HG03108 (cell line): ENCODE data around the gene HIPK1.
"Not testable (repeated sequence)": the region's sequence is repeated elsewhere in the genome, so short reads cannot be mapped to it uniquely, and the experiment has no call there.

Experiments used
- ATAC-seq: cut with Tn5 transposase; IDR thresholded peaks from one replicate; pipeline ENCODE4 v1.9.1; 2021; ENCODE audit warnings: moderate library complexity; ENCODE audit not compliant: unreplicated experiment

HIPK1 gene

DNA sequence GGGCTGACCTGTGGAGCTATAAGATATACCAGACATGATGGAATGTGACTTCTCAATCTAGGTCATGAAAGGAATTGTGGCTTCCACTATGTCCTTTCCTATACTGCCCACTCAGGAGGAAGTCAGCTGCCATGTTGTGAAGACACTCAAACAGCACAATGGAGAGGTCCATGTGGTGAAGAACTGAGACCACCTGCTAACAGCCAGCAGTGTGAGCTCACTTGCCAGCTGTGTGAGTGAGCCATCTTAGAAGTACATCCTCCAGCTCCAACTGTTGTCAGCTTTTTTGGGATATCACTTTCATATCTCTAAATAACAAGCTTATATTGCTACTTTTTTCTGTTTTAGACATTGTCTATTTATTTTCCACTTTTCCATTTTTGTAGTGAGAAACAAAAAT, 79.9 kb downstream of the HIPK1 start:
- no peak for ATAC-seq

GRCh38 chr1:114009393-114009792, 80.3 kb downstream of the HIPK1 start:
- ATAC-seq: no peak

DNA sequence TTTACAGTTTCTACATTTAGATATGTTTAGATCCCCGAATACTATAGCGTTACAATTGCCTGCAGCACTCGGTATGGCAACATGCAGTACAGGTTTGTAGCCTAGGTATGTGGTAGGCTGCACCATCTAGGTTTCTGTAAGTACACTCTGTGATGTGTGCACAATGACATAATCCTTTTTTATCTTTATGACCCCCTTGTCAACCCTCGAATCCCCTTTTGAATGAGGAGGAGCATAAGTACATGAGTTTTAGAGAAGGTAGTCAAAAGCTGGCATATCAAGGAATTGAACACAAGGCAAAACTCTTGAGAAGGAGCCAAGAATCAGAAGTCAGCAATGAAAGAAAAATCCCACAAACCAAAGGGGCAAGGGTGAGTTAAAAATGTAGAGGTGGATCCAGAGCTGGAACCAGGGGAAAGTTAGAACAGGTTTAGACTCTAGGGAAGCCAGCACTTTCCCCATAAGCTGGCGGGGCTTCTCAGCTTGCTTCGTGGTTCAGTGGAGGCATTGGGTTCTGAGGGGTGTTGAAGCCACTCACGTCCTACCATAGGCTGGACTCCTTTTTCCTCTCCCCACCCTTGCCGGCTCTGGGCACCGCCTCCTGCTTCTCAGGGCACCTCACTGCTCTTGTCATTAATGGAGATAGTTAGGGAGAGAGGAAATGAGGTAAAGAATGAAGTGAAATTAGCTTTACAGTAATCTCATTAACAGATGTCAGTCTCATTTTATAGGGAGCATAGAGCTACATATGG, 81.5 kb downstream of the HIPK1 start:
- ATAC-seq: no peak

DNA sequence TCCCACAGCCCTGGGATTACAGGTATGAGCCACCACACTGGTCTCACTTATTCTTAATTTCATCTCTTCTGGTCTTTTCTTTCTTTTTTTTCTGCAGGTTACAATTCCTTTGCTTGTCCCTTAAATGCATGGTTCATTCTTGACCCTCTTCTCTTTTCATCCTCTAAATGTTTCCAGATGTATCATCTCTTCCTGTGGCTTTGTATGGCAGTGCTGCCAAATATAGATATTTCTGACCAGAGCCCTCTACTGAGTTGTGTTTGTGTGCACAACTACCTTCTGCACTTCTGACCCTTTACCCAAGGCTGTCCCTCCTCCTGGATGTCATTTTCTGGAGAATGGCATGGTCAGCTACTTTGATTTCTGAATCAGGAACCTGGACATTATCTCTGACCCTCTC, 82.7 kb downstream of the HIPK1 start:
- ATAC-seq: no peak

- ATAC-seq: no peak
These were observed 86.0 kb downstream of the HIPK1 start for GRCh38 chr1:114015075-114015474.

GRCh38 chr1:114019724-114020123, 90.6 kb downstream of the HIPK1 start:
- not testable (repeated sequence) for ATAC-seq

DNA sequence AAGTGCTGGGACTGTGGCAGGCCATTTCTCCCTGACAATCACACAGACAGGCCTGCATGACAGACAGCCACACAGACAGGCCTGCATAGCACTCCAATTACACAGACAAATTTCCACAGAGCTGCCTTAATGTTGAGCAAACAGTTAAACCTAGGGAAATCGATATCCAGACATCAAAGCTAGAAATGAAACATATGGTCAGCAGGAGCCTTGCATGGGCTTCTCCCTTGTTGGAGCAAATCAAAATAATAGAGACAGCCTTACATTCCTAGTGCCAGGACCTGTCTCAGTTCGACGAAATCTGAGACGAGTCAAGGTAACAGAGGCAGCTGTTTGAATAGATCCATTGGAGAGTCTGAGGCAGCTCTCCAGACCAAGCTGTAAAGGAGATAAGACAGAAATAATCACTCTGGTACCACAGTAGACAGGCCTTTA, 92.6 kb downstream of the HIPK1 start:
- no peak for ATAC-seq

DNA sequence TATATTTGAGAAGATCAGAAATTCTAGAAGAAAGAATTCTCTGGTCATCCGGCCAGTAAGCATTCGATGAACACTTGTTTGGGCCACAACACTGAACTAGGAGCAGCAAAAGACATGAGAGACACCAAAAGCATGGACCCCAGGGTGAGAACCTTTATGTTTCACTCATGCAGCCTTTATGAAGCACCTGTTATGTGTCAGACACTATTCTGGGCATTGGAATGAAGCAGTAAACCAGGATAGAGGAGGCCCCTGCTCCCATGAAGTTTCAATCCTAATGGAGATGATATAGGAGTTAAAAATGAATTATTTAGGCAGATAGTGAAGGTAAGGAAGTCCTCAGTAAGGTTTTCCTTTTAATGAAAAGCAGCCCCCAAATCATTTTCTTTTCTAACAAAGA, 93.8 kb downstream of the HIPK1 start:
- ATAC-seq: no peak

- no peak for ATAC-seq
These were observed 94.3 kb downstream of the HIPK1 start for GRCh38 chr1:114023377-114023776.

DNA sequence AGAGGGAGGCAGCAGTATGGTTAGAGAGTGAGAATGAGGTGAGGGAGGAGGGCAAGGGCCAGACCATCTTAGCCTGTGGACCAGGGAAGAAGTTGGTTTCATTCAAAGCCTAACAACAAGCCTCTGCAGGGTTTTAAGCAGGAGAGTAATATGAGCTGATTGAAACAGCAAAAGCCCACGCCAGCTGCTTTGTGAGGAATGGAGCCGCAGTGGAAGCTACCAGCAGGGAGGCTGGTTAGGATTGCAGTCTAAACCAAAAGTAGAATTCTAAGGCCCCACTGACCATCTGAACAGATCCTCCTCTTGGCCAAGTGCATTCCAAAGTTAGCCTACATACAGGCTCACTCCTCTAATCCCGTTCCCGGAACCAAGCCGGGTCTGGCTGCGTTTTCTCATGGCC, 94.9 kb downstream of the HIPK1 start:
- ATAC-seq: no peak

GRCh38 chr1:114025609-114026401, 96.7 kb downstream of the HIPK1 start:
- ATAC-seq: no peak

GRCh38 chr1:114026797-114027196, 97.7 kb downstream of the HIPK1 start:
- ATAC-seq: no peak
